Measurements from ENCODE around the gene COL27A1. TPM values are rescaled to one million over a fixed set of nuclear protein-coding genes. Genes with fewer than 3 reads are reported as not detected.
A peak's percentile ranks its signal among the peaks of the same experiment; 100 is the strongest.

Gene COL27A1
- total RNA-seq, 2 donors from 2014 or later: 8.7 to 54.8 TPM

- Histone ChIP-seq H3K27me3 (replicated peaks; ENCODE audit: insufficient read depth) (no peaks in the 10 kb centered on the region), H3K4me1 (replicated peaks) (no peaks in the 10 kb centered on the region), H3K36me3 (no peaks in the 10 kb centered on the region), H3K9me3 (no peaks in the 10 kb centered on the region), H3K4me3 (no peak overlapping the region), H3K27ac (no peak overlapping the region)
- DNase-seq (ENCODE audit: low spot score): no peak
- TF ChIP-seq CTCF (IDR thresholded peaks at IDR 0.05): no peak
- 93% methylated on average over 6 of the region's 6 CpGs for WGBS
- intact Hi-C loops (cut with DNase I): no loop called here
Observed at GRCh38 chr9:114146735-114147134, 8.6 kb upstream of the COL27A1 start.

- Histone ChIP-seq H3K36me3 (no peaks in the 10 kb centered on the region), H3K27me3 (replicated peaks; ENCODE audit: insufficient read depth) (no peaks in the 10 kb centered on the region), H3K27ac (no peak overlapping the region), H3K9me3 (no peaks in the 10 kb centered on the region), H3K4me1 (replicated peaks) (no peaks in the 10 kb centered on the region), H3K4me3 (no peak overlapping the region)
- 94% methylated on average over 5 of the region's 5 CpGs for WGBS
- TF ChIP-seq POLR2A (IDR thresholded peaks at IDR 0.05): no peak
- TF ChIP-seq CTCF (IDR thresholded peaks at IDR 0.05): no peak
- TF ChIP-seq POLR2AphosphoS5 (IDR thresholded peaks at IDR 0.05): no peak
- DNase-seq (ENCODE audit: low spot score): no peak
- intact Hi-C loops (cut with DNase I): no loop called here
Observed at GRCh38 chr9:114149181-114149580, 6.2 kb upstream of the COL27A1 start.

GRCh38 chr9:114149765-114150340, 5.5 kb upstream of the COL27A1 start:
- intact Hi-C loops (cut with DNase I): loop anchor here (5.0 kb wide), 1 partner anchor 43 kb away; no protein-coding TSS in a partner anchor
- no peaks in the 10 kb centered on the region for H3K27me3 ChIP-seq (replicated peaks; ENCODE audit: insufficient read depth)
- H3K9me3 ChIP-seq: no peaks in the 10 kb centered on the region
- H3K27ac ChIP-seq: no peak overlapping the region
- no peak for DNase-seq (ENCODE audit: low spot score)
- TF ChIP-seq CTCF (IDR thresholded peaks at IDR 0.05) (no peak), POLR2AphosphoS5 (IDR thresholded peaks at IDR 0.05) (no peak), POLR2A (IDR thresholded peaks at IDR 0.05) (no peak)
- H3K36me3 ChIP-seq: no peaks in the 10 kb centered on the region
- H3K4me1 ChIP-seq (replicated peaks): no peaks in the 10 kb centered on the region
- no peak overlapping the region for H3K4me3 ChIP-seq
- 94% methylated on average over 4 of the region's 4 CpGs for WGBS

GRCh38 chr9:114150608-114151007, 4.7 kb upstream of the COL27A1 start:
- Histone ChIP-seq H3K27me3 (replicated peaks; ENCODE audit: insufficient read depth) (no peaks in the 10 kb centered on the region), H3K4me1 (replicated peaks) (no peaks in the 10 kb centered on the region), H3K36me3 (no peaks in the 10 kb centered on the region), H3K9me3 (no peaks in the 10 kb centered on the region), H3K27ac (no peak overlapping the region), H3K4me3 (no peak overlapping the region)
- no peak for DNase-seq (ENCODE audit: low spot score)
- WGBS: 84% methylated on average over 8 of the region's 8 CpGs
- intact Hi-C loops (cut with DNase I): loop anchor here (5.0 kb wide), 1 partner anchor 43 kb away; no protein-coding TSS in a partner anchor
- no peak for TF ChIP-seq POLR2A (IDR thresholded peaks at IDR 0.05)
- TF ChIP-seq CTCF (IDR thresholded peaks at IDR 0.05): no peak
- TF ChIP-seq POLR2AphosphoS5 (IDR thresholded peaks at IDR 0.05): no peak

- H3K4me3 ChIP-seq: no peak overlapping the region
- no peaks in the 10 kb centered on the region for H3K9me3 ChIP-seq
- 47% methylated on average over 5 of the region's 5 CpGs for WGBS
- H3K36me3 ChIP-seq: no peaks in the 10 kb centered on the region
- no peaks in the 10 kb centered on the region for H3K27me3 ChIP-seq (replicated peaks; ENCODE audit: insufficient read depth)
- DNase-seq (ENCODE audit: low spot score): peak; percentile 25
- TF ChIP-seq POLR2AphosphoS5 (IDR thresholded peaks at IDR 0.05) (no peak), POLR2A (IDR thresholded peaks at IDR 0.05) (no peak), CTCF (IDR thresholded peaks at IDR 0.05) (no peak)
- no peaks in the 10 kb centered on the region for H3K4me1 ChIP-seq (replicated peaks)
- intact Hi-C loops (cut with DNase I): loop anchor here (5.0 kb wide), 1 partner anchor 44 kb away; no protein-coding TSS in a partner anchor
- H3K27ac ChIP-seq: no peak overlapping the region
Observed at GRCh38 chr9:114151426-114151956, 3.8 kb upstream of the COL27A1 start.

Measured in prostate gland (tissue), 2 donors.